HG02678 (cell line): ENCODE data around the gene FANCE.
A peak's percentile ranks its signal among the peaks of the same experiment; 100 is the strongest.

ENCODE experiments used
- ATAC-seq: cut with Tn5 transposase; IDR thresholded peaks from one replicate; pipeline ENCODE4 v1.9.1; 2021; ENCODE audit warnings: mild to moderate bottlenecking, moderate library complexity; ENCODE audit not compliant: unreplicated experiment

Gene FANCE, protein sequence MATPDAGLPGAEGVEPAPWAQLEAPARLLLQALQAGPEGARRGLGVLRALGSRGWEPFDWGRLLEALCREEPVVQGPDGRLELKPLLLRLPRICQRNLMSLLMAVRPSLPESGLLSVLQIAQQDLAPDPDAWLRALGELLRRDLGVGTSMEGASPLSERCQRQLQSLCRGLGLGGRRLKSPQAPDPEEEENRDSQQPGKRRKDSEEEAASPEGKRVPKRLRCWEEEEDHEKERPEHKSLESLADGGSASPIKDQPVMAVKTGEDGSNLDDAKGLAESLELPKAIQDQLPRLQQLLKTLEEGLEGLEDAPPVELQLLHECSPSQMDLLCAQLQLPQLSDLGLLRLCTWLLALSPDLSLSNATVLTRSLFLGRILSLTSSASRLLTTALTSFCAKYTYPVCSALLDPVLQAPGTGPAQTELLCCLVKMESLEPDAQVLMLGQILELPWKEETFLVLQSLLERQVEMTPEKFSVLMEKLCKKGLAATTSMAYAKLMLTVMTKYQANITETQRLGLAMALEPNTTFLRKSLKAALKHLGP

GRCh38 chr6:35452183-35453090 lies at the start of gene FANCE:
TSS of gene FANCE (plus strand) at chr6:35452338. CDS start at chr6:35452546, 208 bp downstream.
- peak; percentile 91 for ATAC-seq

DNA sequence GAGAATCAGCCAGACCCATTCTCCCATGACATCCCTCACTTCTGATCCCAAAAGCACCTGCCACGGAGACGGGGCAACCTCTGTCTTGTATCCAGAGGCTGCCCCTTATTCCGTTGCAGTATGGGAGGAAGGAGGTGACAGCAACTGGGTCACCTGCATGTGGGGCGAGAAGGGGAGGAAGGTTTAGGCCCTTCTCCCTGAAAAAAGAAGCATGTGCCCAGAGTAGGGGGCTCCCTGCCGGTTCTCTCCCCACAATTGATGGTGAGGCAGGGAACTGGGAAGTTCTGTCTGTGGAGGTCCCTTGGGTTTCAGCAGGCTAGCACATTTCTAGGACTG lies 49.3 kb upstream of the FANCE start:
- no peak for ATAC-seq

- no peak for ATAC-seq
These were observed 48.3 kb upstream of the FANCE start for GRCh38 chr6:35403544-35404442.

- ATAC-seq: no peak
These were observed 45.2 kb upstream of the FANCE start for GRCh38 chr6:35406711-35407485.

DNA sequence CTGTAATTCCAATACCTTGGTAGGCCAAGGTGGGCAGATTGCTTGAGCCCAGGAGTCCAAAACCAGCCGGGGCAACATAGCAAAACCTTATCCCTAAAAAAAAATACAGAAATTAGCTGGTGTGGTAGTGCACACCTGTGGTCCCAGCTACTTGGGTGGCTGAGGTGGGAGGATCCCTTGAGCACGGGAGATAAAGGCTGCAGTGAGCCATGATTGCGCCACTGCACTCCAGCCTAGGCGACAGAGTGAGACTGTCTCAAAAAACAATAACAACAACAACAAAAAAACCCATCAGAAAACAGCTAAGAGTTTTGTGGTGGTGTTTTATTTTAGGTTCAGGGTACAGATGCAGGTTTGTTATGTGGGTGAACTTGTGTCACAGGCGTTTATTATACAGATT lies 42.9 kb upstream of the FANCE start:
- no peak for ATAC-seq

- no peak for ATAC-seq
These were observed 42.0 kb upstream of the FANCE start for GRCh38 chr6:35410131-35410530.

DNA sequence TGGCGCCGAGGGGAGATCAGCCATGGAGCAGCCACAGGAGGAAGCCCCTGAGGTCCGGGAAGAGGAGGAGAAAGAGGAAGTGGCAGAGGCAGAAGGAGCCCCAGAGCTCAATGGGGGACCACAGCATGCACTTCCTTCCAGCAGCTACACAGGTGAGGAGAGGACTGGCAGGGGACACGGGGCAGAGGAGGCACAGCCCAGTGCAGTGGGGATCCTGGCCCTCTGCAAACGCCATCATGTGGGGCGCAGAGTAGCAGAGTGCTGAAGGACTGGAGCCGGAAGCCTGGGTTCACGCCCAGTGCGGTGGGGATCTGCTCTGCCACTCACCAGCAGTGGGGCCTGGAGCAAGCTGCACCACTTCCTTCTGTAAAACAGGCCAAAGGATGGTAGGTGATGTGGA lies 41.1 kb upstream of the FANCE start:
- ATAC-seq: no peak

GRCh38 chr6:35412102-35412501 lies 40.0 kb upstream of the FANCE start:
- ATAC-seq: no peak

GRCh38 chr6:35413911-35414310 lies 38.2 kb upstream of the FANCE start:
- ATAC-seq: no peak

DNA sequence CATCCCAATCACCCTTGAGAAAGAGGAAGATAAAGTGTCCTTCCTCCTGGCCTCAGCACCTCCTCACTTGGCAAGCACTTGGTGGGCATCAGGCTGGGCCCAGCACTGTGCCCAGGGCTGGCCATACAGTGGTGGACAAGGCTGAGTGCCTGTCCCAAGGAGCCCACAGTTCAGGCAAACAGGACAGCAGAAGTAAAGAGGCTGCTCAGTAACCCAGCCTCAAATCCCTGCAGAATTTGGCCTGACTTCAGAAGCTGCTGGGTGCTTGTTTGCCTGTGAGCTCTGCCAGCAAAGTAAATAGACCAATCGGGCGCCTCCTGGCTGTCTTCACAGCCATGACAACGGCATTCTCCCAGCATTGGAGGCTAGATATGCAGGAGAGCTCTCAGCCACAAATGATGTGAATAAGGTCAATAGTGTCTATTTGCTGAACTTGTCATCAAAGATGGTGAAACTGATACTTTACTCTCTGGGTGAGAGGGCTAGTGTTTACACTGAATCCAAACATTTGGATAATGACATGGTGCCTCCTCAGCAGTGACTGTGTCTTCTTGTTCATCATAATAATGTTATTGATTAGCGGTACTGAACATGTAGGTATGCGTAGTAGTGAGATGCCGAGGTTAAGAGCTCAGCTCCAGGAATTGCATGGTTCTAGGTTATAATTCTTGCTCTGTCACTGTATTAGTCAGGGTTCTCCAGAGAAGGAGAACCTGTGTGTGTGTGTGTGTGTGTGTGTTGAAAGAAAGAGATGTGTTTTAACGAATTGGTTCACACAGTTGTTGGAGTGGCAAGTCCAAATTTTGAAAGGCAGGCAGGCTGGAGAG lies 36.9 kb upstream of the FANCE start:
- ATAC-seq: no peak

DNA sequence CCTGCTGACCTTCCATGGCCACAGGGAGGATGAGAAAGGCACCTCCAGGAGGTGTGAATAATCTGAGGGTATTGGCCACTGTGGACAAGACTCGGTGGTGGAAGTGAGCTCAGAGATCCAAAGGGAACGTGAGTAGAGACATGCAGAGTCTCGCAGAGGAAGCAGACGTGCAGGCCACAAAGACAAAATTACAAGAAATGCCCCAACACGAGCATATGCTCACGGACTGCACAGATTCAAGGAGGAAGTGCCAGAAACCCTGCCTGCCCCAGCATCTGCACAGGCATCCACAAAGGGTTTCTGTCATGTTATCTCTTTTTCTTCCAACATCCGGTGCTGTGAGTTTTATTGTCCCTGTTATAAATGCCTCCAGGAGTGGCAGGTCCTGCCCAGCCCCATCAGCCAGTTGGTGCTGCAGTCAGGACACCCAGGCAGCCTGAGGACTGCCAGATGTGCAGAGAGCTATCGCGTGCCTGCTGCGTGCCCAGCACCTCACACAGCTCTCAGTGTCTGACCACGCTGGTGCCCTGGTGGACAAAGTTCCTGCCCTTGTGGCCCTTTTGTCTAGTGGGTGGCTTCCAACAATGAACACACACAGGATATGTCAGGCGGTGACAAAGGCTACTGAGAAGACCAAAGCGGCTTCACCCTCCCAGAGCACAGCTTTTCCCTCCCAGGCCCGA lies 34.0 kb upstream of the FANCE start:
- no peak for ATAC-seq

GRCh38 chr6:35419417-35419816 lies 32.7 kb upstream of the FANCE start:
- ATAC-seq: no peak

DNA sequence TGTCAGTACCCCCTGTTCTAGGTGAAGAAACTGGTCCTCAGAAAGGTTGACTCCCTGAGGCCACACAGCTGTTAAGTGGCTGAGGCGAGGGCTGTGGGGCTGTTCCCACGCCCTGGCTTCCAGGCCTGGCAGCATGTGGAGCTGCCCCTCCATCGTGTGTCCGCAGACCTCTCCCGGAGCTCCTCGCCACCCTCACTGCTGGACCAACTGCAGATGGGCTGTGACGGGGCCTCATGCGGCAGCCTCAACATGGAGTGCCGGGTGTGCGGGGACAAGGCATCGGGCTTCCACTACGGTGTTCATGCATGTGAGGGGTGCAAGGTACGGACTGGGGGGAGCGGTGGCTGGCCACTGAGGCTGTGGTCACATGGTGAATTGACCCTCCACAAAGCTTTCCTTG lies 32.2 kb upstream of the FANCE start:
- ATAC-seq: no peak

- ATAC-seq: no peak
These were observed 26.9 kb upstream of the FANCE start for GRCh38 chr6:35425284-35425683.

DNA sequence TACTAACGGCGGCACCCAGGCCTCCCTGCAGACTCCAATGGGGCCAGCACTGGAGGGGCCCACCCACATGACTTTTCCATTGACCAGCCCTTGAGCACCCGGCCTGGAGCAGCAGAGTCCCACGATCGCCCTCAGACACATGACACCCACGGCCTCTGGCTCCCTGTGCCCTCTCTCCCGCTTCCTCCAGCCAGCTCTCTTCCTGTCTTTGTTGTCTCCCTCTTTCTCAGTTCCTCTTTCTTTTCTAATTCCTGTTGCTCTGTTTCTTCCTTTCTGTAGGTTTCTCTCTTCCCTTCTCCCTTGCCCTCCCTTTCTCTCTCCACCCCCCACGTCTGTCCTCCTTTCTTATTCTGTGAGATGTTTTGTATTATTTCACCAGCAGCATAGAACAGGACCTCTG lies 26.1 kb upstream of the FANCE start:
- no peak for ATAC-seq

GRCh38 chr6:35427435-35427834 lies 24.7 kb upstream of the FANCE start:
- ATAC-seq: no peak

DNA sequence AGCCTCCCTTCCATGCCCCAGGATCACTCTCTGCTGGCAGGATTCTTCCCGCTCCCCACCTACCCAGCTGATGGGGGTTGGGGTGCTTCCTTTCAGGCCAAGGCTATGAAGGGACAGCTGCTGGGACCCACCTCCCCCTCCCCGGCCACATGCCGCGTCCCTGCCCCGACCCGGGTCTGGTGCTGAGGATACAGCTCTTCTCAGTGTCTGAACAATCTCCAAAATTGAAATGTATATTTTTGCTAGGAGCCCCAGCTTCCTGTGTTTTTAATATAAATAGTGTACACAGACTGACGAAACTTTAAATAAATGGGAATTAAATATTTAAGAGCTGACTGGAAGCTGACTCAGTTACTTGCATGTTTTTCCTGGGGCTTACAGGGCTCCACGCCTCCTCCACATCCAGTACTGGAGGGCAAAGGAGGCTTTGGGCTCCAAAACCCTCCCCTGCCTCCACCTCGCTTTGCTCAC lies 24.3 kb upstream of the FANCE start:
- ATAC-seq: no peak

- no peak for ATAC-seq
These were observed 23.6 kb upstream of the FANCE start for GRCh38 chr6:35428421-35429149.
